GM13977 (cell line): ENCODE measurements around the gene CUEDC1.

Experiments used
- DNase-seq: peaks from one replicate; pipeline ENCODE4 v3.0.0; 2012; ENCODE audit warnings: low spot score
- in situ Hi-C: fragments of 300-500 bp; cut with MboI; formaldehyde crosslinking; loops from one replicate; pipeline ENCODE4 v1.12.0; 2022; ENCODE audit warnings: low sequenced_read_pairs, low pct_unique_long_range_greater_than_20kb, mixed read lengths, inconsistent platforms; ENCODE audit not compliant: unreplicated experiment
- TF ChIP-seq, protein P1 (sequence below): IDR thresholded peaks from 2 replicates; pipeline ENCODE4 v1.5.1; 2012; ENCODE audit warnings: mild to moderate bottlenecking, control low read depth; ENCODE audit not compliant: insufficient read depth; ENCODE audit errors: extremely low read depth, missing control alignments

CUEDC1 gene

GRCh38 chr17:57868910-57869616 lies 86.1 kb downstream of the CUEDC1 start:
- DNase-seq: no peak
- TF ChIP-seq, protein P1, sequence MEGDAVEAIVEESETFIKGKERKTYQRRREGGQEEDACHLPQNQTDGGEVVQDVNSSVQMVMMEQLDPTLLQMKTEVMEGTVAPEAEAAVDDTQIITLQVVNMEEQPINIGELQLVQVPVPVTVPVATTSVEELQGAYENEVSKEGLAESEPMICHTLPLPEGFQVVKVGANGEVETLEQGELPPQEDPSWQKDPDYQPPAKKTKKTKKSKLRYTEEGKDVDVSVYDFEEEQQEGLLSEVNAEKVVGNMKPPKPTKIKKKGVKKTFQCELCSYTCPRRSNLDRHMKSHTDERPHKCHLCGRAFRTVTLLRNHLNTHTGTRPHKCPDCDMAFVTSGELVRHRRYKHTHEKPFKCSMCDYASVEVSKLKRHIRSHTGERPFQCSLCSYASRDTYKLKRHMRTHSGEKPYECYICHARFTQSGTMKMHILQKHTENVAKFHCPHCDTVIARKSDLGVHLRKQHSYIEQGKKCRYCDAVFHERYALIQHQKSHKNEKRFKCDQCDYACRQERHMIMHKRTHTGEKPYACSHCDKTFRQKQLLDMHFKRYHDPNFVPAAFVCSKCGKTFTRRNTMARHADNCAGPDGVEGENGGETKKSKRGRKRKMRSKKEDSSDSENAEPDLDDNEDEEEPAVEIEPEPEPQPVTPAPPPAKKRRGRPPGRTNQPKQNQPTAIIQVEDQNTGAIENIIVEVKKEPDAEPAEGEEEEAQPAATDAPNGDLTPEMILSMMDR: no peak
- in situ Hi-C loops: no loop called here

DNA sequence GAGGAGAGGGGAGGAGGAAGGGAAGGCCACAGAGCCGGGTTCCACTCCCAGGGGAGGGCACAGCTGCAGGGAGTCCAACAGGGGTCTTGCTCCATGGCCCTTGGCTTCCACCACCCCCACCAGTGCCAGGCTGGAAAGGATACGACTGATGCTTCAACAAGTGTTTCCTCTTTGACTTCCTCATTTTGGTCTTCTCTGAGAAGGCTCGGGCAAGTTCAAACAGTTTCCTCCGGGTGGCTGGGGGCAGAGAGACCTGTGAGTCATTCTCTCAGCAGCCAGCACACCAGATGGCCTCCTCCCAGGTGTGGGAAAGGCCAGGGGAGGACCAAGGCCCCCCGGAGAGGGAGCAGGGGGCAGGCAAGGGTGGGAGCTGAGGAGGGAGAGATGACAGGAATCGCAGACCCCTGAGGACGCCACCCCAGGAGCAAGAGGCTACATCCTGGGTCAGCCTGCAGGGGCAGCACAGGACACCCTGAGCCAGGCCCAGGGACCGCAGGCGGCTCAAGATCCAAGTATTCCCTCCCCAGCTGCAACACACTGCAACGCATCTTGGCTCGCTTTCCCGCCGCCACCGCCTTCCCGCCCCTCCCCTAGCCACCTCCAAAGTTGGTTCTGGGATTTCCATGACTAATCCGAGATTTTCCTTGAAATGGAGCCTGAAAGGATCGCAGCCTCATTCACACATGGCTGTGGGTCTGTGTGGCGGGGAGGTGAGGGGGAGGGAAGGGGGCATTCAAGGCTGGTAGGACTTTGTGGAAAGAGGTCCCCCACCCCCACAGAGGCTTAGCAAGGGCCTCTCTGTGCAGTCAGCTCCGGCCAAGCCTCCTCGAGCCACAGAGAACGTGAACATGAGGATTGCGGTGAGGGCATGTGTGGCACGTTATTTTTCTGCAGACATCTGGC lies 87.0 kb downstream of the CUEDC1 start:
- TF ChIP-seq, protein P1: peak; percentile 42
- in situ Hi-C loops: no loop called here
- DNase-seq: peak; percentile 86

DNA sequence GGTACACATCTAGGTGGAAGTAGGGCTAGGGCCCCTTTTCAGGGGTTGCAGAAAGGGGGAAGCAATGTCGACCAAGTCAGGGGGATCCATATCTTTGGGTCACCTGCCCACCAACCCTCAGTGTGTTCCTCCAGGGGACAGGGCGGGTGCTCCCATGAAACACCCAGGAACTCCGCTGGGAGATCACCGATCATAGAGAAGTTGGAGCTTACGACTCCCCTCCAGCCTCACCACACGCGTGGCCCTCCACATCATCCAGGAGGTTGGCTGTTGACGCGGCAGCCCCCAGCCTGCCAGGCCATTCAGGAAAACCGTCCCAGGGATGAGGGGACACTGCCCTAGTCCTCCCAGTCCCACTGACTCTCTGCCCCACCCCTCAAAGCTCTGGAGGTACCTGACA lies 88.1 kb downstream of the CUEDC1 start:
- TF ChIP-seq, protein P1: no peak
- no peak for DNase-seq
- in situ Hi-C loops: no loop called here

- TF ChIP-seq, protein P1: no peak
- DNase-seq: no peak
- in situ Hi-C loops: no loop called here
These were observed 88.5 kb downstream of the CUEDC1 start for GRCh38 chr17:57866723-57867122.

DNA sequence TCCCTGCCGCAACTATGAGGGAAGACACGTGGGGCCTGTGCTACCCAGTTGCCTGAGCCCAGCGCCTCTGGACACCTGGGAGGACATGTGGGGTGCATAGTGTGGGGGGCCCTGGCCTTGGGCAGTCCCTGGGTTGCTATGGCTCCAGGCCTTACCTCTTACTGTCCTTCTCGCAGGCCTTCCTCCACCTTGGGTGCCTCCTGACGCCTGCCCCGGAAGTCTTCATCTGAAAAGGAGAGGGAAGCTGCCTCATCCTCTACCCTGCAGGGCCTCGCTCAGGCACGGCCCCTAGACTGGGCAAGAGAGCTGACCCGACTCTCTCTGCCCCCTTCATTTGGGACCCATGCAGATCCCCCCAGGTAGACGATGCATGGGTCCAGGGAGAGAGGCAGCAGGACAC lies 88.9 kb downstream of the CUEDC1 start:
- in situ Hi-C loops: no loop called here
- no peak for DNase-seq
- TF ChIP-seq, protein P1: no peak

- no peak for DNase-seq
- in situ Hi-C loops: no loop called here
- TF ChIP-seq, protein P1: no peak
These were observed 90.9 kb downstream of the CUEDC1 start for GRCh38 chr17:57864273-57864672.
